Upper lobe of left lung (tissue), 4 donors: ENCODE measurements around the gene TMEM235.

Experiments used
- CTCF ChIP-seq, 6 experiments: fragments of 450-650 bp in 4 of 6; fragments of 200-600 bp in 2 of 6; sonication (generic) in 2 of 6; IDR thresholded peaks; one replicate each; pipeline ENCODE4 v1.5.1; 2016 to 2019; ENCODE audit warnings: antibody characterized with exemption in 6 of 6
- POLR2AphosphoS5 ChIP-seq, 2 donors: sonication (generic); formaldehyde crosslinking; IDR thresholded peaks; one replicate each; pipeline ENCODE4 v1.5.1; 2017; ENCODE audit warnings: antibody characterized with exemption in 2 of 2

GRCh38 chr17:78183916-78184315 is 47.5 kb upstream of the TMEM235 start:
- TF ChIP-seq CTCF (IDR thresholded peaks at IDR 0.05) (no peak), POLR2AphosphoS5 (IDR thresholded peaks at IDR 0.05) (no peak)
